ENCODE measurements around the gene ZNF469.

GRCh38 chr16:88389621-88390160, 6.9 kb downstream of the ZNF469 start:
- TF ChIP-seq USF2 (CRISPR knock-in tag; IDR thresholded peaks at IDR 0.05) (no peak), CEBPZ (IDR thresholded peaks at IDR 0.05; ENCODE audit: borderline replicate concordance, low read depth, low read length) (no peak), ATF6 (CRISPR knock-in tag; IDR thresholded peaks at IDR 0.05) (no peak), EZH2 (IDR thresholded peaks at IDR 0.05; ENCODE audit: borderline replicate concordance, low read depth, low read length) (no peak), MAX (CRISPR knock-in tag; IDR thresholded peaks at IDR 0.05) (no peak), ILK (tag; IDR thresholded peaks at IDR 0.05; ENCODE audit: borderline replicate concordance, low read depth) (no peak), HINFP (tag; conservative IDR thresholded peaks at IDR 0.05; ENCODE audit: low read depth) (no peak), HEY1 (CRISPR knock-in tag; IDR thresholded peaks at IDR 0.05; ENCODE audit: borderline replicate concordance) (no peak), USF1 (CRISPR knock-in tag; IDR thresholded peaks at IDR 0.05) (no peak), ZBTB7A (IDR thresholded peaks at IDR 0.05; ENCODE audit: borderline replicate concordance, control insufficient read depth, low read depth, low read length) (no peak)

All from K562 (cell line).